H1 (cell line): ENCODE measurements around the gene SRSF12. TPM values are rescaled to one million over a fixed set of nuclear protein-coding genes. Genes with fewer than 3 reads are reported as not detected.

ENCODE experiments used
- ASH2L ChIP-seq: fragments of 200-600, 300-600 bp; sonication (generic); IDR thresholded peaks from one replicate; pipeline ENCODE4 v1.7.1; 2017; ENCODE audit warnings: low read length
- BACH1 ChIP-seq: IDR thresholded peaks from 2 replicates; pipeline ENCODE4 v1.6.1; 2012; ENCODE audit warnings: low read length, improper control_type of control experiment
- EP300 ChIP-seq, 2 experiments: IDR thresholded peaks; 1 replicate in 1 of 2; 2 replicates in 1 of 2; pipeline ENCODE4 v1.6.1; 2011 to 2012; ENCODE audit warnings: low read depth in 2 of 2, low read length in 2 of 2, mild to moderate bottlenecking in 2 of 2, borderline replicate concordance in 1 of 2, inconsistent platforms in 1 of 2, moderate library complexity in 1 of 2
- EZH2 ChIP-seq: fragments of 200-600 bp; sonication (generic); IDR thresholded peaks from 2 replicates; pipeline ENCODE4 v1.7.1; 2012; ENCODE audit warnings: low read depth, mild to moderate bottlenecking, moderate library complexity, low read length, inconsistent platforms; ENCODE audit not compliant: severe bottlenecking
- GABPA ChIP-seq: IDR thresholded peaks from 2 replicates; pipeline ENCODE4 v1.6.1; 2011; ENCODE audit warnings: mild to moderate bottlenecking, low read length, moderate library complexity, borderline replicate concordance; ENCODE audit not compliant: insufficient read depth
- KDM4A ChIP-seq: IDR thresholded peaks from one replicate; pipeline ENCODE4 v1.7.1; 2012; ENCODE audit warnings: low read depth, mild to moderate bottlenecking, moderate library complexity, low read length, inconsistent platforms; ENCODE audit not compliant: severe bottlenecking
- KDM5A ChIP-seq: fragments of 200-600 bp; IDR thresholded peaks from 2 replicates; pipeline ENCODE4 v1.7.1; 2012; ENCODE audit warnings: mild to moderate bottlenecking, low read length, inconsistent platforms, mixed read lengths
- MAX ChIP-seq: IDR thresholded peaks from 2 replicates; pipeline ENCODE4 v1.6.1; 2012; ENCODE audit warnings: inconsistent platforms
- PHF8 ChIP-seq: fragments of 200-600 bp; sonication (generic); conservative IDR thresholded peaks from 2 replicates; pipeline ENCODE4 v1.7.1; 2012; ENCODE audit warnings: low read depth, mild to moderate bottlenecking, inconsistent platforms, low read length, moderate library complexity
- POLR2A ChIP-seq, 2 experiments: IDR thresholded peaks; 1 replicate in 1 of 2; 2 replicates in 1 of 2; pipeline ENCODE4 v1.6.1; 2011; ENCODE audit warnings: low read depth in 2 of 2, low read length in 2 of 2, mild to moderate bottlenecking in 2 of 2; ENCODE audit errors: control extremely low read depth in 1 of 2
- POLR2AphosphoS5 ChIP-seq: IDR thresholded peaks from 2 replicates; pipeline ENCODE4 v1.6.1; 2011; ENCODE audit warnings: low read depth, low read length
- RAD21 ChIP-seq, 2 experiments: IDR thresholded peaks in 1 of 2; conservative IDR thresholded peaks in 1 of 2; 2 replicates each; pipeline ENCODE4 v1.6.1; 2011; ENCODE audit warnings: low read depth in 2 of 2, low read length in 2 of 2, improper control_type of control experiment in 1 of 2, inconsistent platforms in 1 of 2, mild to moderate bottlenecking in 1 of 2, moderate library complexity in 1 of 2
- RNF2 ChIP-seq: fragments of 200-900, 300-1000 bp; sonication (generic); IDR thresholded peaks from 2 replicates; pipeline ENCODE4 v1.7.1; 2016; ENCODE audit warnings: borderline replicate concordance, low read depth, mild to moderate bottlenecking, antibody characterized with exemption, low read length; ENCODE audit not compliant: poor library complexity, severe bottlenecking; ENCODE audit errors: missing control alignments
- SAP30 ChIP-seq: fragments of 300-600 bp; sonication (generic); IDR thresholded peaks from 2 replicates; pipeline ENCODE4 v1.7.1; 2012; ENCODE audit warnings: low read length, moderate library complexity, mild to moderate bottlenecking, inconsistent platforms; ENCODE audit not compliant: insufficient read depth, insufficient replicate concordance
- SIN3A ChIP-seq, 2 experiments: IDR thresholded peaks in 1 of 2; conservative IDR thresholded peaks in 1 of 2; 2 replicates each; pipeline ENCODE4 v1.6.1; 2011 to 2012; ENCODE audit warnings: low read length in 2 of 2, improper control_type of control experiment in 1 of 2, low read depth in 1 of 2, mild to moderate bottlenecking in 1 of 2
- SP1 ChIP-seq: IDR thresholded peaks from 2 replicates; pipeline ENCODE4 v1.6.1; 2011; ENCODE audit warnings: low read depth, low read length
- SP4 ChIP-seq: IDR thresholded peaks from 2 replicates; pipeline ENCODE4 v1.6.1; 2012; ENCODE audit warnings: low read length, inconsistent platforms
- TAF1 ChIP-seq: IDR thresholded peaks from 2 replicates; pipeline ENCODE4 v1.6.1; 2011; ENCODE audit warnings: mild to moderate bottlenecking, low read depth, low read length
- polyA plus RNA-seq, 7 experiments: library from polyadenylated mRNA; depleted of rRNA in 3 of 7; stranded (reverse) in 5 of 7; unstranded in 2 of 7; fragments of >200 nt in 5 of 7; fragments of 200-250 nt in 2 of 7; gene quantifications; 1 replicate in 5 of 7; 2 replicates in 1 of 7; 4 replicates in 1 of 7; pipeline versions ENCODE4 v1.2.1 to v1.2.3, GENCODE V29; 2011 to 2013; ENCODE audit warnings: missing spikeins in 2 of 7, mixed read lengths in 2 of 7
- total RNA-seq: library from RNA; stranded (reverse); fragmentation: NEBNext Ultra II Directional; extraction: Animal tissue kit (Norgen Biotek cat#: 25700); gene quantifications from 2 replicates; pipeline ENCODE4 v1.2.1, GENCODE V29; 2021

Gene SRSF12
- total and polyA plus RNA-seq, 2 of the 8 experiments (the other 6 are each of a cell fraction or from before 2014, with no cell fraction given): 2.6 to 4.2 TPM

- TF ChIP-seq RNF2 (no peak), KDM5A (no peak), MAX (peak; percentile 14; the same call in 1 of the 2 replicates), SIN3A (conservative IDR thresholded peaks at IDR 0.05 in 1 of 2, IDR thresholded peaks at IDR 0.05 in 1 of 2; ENCODE audit: low read depth in 1 of 2, low read length in 2 of 2) (0 out of 4 replicates have a peak, but pooled peaks of 1 of the 2 experiments have one; percentile 9), BACH1 (no peak), SP4 (no peak), SAP30 (no peak), SP1 (no peak), GABPA (0 out of 2 replicates have a peak, but pooled peaks have one; percentile 15), RAD21 (IDR thresholded peaks at IDR 0.05 in 1 of 2, conservative IDR thresholded peaks at IDR 0.05 in 1 of 2; ENCODE audit: low read depth in 2 of 2, low read length in 2 of 2) (no peak), POLR2AphosphoS5 (0 out of 2 replicates have a peak, but pooled peaks have one; percentile 8), TAF1 (peak; percentile 42), ASH2L (peak; percentile 81), KDM4A (peak; percentile 95), PHF8 (0 out of 2 replicates have a peak, but pooled peaks have one; percentile 63), EP300 (IDR thresholded peaks at IDR 0.05; ENCODE audit: borderline replicate concordance in 1 of 2, low read depth in 2 of 2, low read length in 2 of 2) (no peak), EZH2 (peak; percentile 32), POLR2A (IDR thresholded peaks at IDR 0.05; ENCODE audit: control extremely low read depth in 1 of 2, low read depth in 2 of 2, low read length in 2 of 2) (0 out of 3 replicates have a peak, but pooled peaks of 1 of the 2 experiments have one; percentile 21)
- TF ChIP-seq, all 59 proteins: peak for 12
Measured at GRCh38 chr6:89117211-89118108, at the start of gene SRSF12 (continued).
